SK-N-MC (cell line): Measurements from ENCODE around the gene LRRC4B.

Experiments used
- EZH2 ChIP-seq: fragments of 200-600 bp; sonication (generic); IDR thresholded peaks from one replicate; pipeline ENCODE4 v1.6.1; 2017; ENCODE audit warnings: antibody characterized with exemption
- FOXP2 ChIP-seq: optimal IDR thresholded peaks from 2 replicates; pipeline ENCODE3; 2011; ENCODE audit warnings: mild to moderate bottlenecking, moderate library complexity; ENCODE audit not compliant: insufficient read depth; ENCODE audit errors: extremely low read length, control extremely low read depth
- POLR2AphosphoS5 ChIP-seq: IDR thresholded peaks from 2 replicates; pipeline ENCODE4 v1.6.1; 2012; ENCODE audit warnings: mild to moderate bottlenecking, low read depth, low read length, borderline replicate concordance

GRCh38 chr19:50535672-50536187 is 32.5 kb downstream of the LRRC4B start:
- TF ChIP-seq POLR2AphosphoS5 (no peak), EZH2 (no peak), FOXP2 (no peak)
